Mammary epithelial cell (primary cell): ENCODE results near the gene RYR2.

ENCODE experiments used
- CTCF ChIP-seq, 2 donors: IDR thresholded peaks in 1 of 2; conservative IDR thresholded peaks in 1 of 2; 2 replicates each; pipeline ENCODE4 v1.5.1; 2011 to 2012; ENCODE audit warnings: inconsistent platforms in 2 of 2, low read length in 2 of 2, mild to moderate bottlenecking in 2 of 2, control low read depth in 1 of 2, low read depth in 1 of 2; ENCODE audit not compliant: insufficient read depth in 1 of 2; ENCODE audit errors: extremely low read depth in 1 of 2
- EZH2 ChIP-seq: IDR thresholded peaks from 2 replicates; pipeline ENCODE4 v1.6.1; 2012; ENCODE audit warnings: low read length, inconsistent platforms, borderline replicate concordance

GRCh38 chr1:237065903-237066302, 23.9 kb downstream of the RYR2 start:
- TF ChIP-seq CTCF (conservative IDR thresholded peaks at IDR 0.05 in 1 of 2, IDR thresholded peaks at IDR 0.05 in 1 of 2; ENCODE audit: extremely low read depth in 1 of 2, insufficient read depth in 1 of 2, low read depth in 1 of 2, low read length in 2 of 2) (no peak), EZH2 (no peak)
